NT2/D1 (cell line): ENCODE results near the gene HNRNPC.

Experiments
- YY1 ChIP-seq: IDR thresholded peaks from 2 replicates; pipeline ENCODE4 v1.6.1; 2011; ENCODE audit not compliant: insufficient read length, insufficient read depth
- ZNF274 ChIP-seq: IDR thresholded peaks from 2 replicates; pipeline ENCODE4 v1.6.1; 2011; ENCODE audit warnings: mild to moderate bottlenecking, low read depth, low read length

GRCh38 chr14:21275261-21275858 lies 6.1 kb upstream of the HNRNPC start:
- no peak for TF ChIP-seq YY1
- no peak for TF ChIP-seq ZNF274
